AG10803 (cell line): Measurements from ENCODE around the gene CENPV.
"Not testable (repeated sequence)": the region's sequence is repeated elsewhere in the genome, so short reads cannot be mapped to it uniquely, and the experiment has no call there.

Experiments
- DNase-seq: peaks from one replicate; pipeline ENCODE4 v3.0.0; 2010; ENCODE audit warnings: low read depth
- H3K4me3 ChIP-seq: 2 replicates; pipeline ENCODE4 v1.5.1; 2011; ENCODE audit warnings: mild to moderate bottlenecking, low read length, control low read depth
- TF ChIP-seq, protein P1 (sequence below): conservative IDR thresholded peaks from 2 replicates; pipeline ENCODE4 v1.5.1; 2011; ENCODE audit warnings: mild to moderate bottlenecking, low read length, control low read depth, inconsistent platforms

Gene CENPV

DNA sequence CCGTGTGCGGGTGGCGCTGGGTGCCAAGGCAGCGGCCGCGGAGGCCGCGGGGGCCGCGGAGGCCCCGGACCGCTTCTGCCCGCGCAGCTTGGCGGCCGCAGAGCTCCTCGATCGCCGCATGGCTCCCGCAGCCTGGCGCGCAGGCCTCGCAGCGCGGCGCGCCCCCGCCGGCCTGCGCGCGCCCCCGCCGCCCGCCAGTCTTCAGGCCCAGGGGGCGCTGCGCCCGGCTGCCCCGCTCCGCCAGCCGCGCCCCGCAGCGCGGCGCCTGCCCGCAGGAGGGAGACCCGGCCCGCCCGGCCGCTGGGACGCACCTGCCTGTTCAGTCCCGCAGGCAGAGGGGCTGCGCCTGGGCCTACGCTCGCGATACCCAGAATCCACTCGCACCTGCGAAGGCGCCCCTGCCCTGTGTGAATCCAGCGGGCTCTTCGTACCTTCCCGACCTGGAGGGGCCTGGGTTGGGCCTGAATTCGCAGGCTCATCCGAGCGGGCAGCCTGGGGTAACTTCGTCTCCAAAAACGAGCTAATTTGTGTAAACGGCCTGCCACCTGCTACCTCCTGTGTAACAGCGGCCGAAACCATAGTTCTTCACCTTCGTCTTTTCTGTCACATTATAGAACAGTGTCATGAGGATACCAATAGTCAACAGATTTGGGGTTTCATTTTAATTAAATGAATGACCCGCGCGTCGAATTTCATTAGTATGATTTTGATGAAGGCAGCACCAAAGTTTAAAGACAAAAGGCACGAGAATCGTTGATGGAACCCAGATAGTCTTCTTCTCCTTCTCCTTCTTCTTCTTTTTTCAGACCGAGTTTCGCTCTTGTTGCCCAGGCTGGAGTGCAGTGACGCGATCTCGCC is at the start of gene CENPV:
Gene CENPV, minus strand, starts transcription at position 153 of the 858 bp plus-strand sequence. Its CDS starts 33 bp downstream, at position 120.
- TF ChIP-seq, protein P1, sequence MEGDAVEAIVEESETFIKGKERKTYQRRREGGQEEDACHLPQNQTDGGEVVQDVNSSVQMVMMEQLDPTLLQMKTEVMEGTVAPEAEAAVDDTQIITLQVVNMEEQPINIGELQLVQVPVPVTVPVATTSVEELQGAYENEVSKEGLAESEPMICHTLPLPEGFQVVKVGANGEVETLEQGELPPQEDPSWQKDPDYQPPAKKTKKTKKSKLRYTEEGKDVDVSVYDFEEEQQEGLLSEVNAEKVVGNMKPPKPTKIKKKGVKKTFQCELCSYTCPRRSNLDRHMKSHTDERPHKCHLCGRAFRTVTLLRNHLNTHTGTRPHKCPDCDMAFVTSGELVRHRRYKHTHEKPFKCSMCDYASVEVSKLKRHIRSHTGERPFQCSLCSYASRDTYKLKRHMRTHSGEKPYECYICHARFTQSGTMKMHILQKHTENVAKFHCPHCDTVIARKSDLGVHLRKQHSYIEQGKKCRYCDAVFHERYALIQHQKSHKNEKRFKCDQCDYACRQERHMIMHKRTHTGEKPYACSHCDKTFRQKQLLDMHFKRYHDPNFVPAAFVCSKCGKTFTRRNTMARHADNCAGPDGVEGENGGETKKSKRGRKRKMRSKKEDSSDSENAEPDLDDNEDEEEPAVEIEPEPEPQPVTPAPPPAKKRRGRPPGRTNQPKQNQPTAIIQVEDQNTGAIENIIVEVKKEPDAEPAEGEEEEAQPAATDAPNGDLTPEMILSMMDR, result no peak; the same call in 1 of the 2 replicates

DNA sequence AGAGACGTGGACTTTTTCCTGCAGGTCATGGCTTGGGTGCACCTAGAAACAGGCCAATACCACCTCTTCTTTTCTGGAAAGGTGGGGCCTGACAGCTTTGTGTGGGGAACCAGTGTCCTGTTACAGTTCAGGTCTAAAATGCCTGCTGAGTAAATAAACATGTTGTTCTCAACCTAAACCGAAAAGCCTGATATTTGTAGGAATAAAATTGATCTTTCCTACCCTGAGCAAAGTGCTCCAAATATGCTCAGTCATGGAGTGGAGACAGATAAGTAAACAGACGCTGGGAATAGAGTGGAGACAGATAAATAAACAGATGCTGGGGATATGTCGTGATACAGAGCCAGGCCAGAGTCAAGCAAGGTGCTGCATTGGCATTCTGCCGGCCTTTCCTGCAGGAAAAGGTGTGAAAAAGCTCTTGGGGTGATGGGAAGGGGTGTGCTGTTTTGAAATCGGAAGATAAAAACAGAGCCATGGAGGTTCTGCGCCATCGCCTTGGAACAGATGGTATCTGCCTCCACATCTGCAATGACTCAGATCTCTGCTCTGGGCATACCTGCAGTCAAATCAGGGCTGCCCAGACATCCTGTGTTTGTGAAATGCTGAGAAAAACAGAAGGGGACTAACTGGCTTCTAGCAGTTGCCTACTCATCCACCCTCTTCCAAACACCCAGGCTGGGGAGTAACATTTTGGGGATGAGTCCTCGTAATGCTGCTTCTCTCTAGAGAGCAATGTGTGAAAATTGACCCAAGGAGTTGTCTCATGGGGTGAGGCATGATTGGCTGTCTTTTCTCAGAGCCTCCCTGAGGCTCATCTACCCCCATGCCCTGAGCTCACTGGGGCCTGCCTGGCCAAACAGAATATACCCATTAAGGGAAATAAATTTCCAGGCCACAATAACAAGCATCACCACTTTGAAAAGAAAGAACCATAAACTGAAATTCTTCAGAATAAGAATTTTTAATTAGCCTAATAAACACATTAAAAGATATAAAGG is 45.3 kb upstream of the CENPV start:
- no peak overlapping the region for H3K4me3 ChIP-seq
- no peak for DNase-seq
- TF ChIP-seq, protein P1, result no peak

More for the DNA sequence above, at the start of gene CENPV:
- peak; percentile 17 for DNase-seq
- H3K4me3 ChIP-seq, result peak within 1 kb of the TSS; percentile 56

GRCh38 chr17:16396693-16397092 is 43.4 kb upstream of the CENPV start:
- not testable (repeated sequence) for H3K4me3 ChIP-seq, DNase-seq

- not testable (repeated sequence) for H3K4me3 ChIP-seq, DNase-seq
These were observed 42.6 kb upstream of the CENPV start for GRCh38 chr17:16395887-16396286.

DNA sequence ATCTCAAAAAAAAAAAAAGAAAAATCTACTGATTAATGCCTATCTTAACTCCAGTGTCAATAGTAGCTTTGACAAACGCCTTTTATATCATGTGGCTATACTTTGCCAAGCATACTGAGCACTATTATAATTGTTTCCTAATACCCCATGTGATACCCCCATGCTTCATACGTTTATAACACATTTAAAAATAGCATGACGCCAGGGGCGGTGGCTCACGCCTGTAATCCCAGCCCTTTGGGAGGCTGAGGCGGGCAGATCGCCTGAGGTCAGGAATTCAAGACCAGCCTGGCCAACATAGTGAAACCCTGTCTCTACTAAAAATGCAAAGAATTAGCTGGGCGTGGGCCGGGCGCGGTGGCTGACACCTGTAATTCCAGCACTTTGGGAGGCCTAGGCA is 39.2 kb upstream of the CENPV start:
- H3K4me3 ChIP-seq, DNase-seq: not testable (repeated sequence)

DNA sequence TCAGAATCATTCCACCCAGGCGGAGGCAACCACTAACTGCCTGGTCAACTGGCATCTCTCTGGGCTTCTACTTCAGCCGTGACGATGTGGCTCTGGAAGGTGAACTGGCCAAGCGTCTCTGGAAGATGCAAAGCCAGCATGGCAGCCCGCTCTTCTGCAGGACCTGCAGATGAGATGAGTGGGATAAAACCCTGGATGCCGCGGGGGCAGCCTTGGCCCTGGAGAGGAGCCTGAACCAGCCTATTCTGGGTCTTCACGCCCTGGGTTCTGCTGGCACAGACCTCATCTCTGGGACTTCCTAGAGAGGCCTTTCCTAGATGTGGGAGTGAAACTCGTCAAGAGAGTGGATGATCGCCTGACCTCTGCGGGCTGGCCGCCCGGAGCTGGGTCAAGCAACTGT is 38.2 kb upstream of the CENPV start:
- no peak for DNase-seq
- TF ChIP-seq, protein P1, result no peak
- H3K4me3 ChIP-seq, result no peak overlapping the region

GRCh38 chr17:16386126-16386507 is 32.8 kb upstream of the CENPV start:
- DNase-seq, result not testable (repeated sequence)
- H3K4me3 ChIP-seq, result peak overlapping the region; percentile 55

DNA sequence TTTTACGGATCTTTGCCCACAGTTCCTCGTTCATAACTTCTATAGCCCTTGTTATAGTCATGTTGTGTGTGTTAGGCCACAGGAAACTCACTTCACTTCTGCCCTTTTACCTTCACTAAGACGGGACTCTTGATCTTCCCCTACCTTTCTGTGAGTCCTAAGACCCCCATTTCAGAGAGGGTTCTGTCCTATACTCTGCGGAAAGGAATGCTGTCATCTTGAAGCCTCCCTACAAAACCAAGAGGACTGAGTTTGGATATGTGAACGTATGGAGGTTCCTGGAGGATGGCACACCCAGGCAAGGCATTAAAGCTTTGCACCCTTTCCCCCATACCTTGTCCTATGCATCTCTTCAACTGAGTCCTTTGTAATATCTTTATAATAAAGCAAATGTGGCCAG is 31.3 kb upstream of the CENPV start:
- TF ChIP-seq, protein P1, result no peak
- DNase-seq, result no peak
- no peak overlapping the region for H3K4me3 ChIP-seq

DNA sequence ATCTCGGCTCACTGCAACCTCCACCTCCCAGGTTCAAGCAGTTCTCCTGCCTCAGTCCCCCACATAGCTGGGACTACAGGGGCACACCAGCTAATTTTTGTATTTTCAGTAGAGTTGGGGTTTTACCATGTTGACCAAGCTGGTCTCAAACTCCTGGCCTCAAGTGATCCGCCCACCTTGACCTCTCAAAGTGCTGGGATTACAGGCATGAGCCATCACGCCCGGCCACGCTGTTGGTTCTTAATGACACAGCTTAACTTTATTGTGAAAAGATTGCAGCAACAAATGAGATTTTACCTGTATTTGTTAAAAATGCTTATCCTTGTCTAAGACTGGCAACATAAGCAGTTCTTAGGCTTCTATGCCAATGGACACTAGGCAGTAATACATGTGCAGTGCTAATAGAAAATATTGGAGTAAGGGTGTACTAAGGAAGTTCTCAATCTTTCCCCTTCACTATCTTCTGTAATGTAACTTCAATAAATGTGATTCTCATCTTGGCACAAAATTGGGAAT is 30.6 kb upstream of the CENPV start:
- H3K4me3 ChIP-seq, result no peak overlapping the region
- DNase-seq, result no peak
- TF ChIP-seq, protein P1, result no peak
